Mucosa of gallbladder (tissue), 1 donor: Measurements from ENCODE around the gene PHLDA3. TPM values are rescaled to one million over a fixed set of nuclear protein-coding genes. Genes with fewer than 3 reads are reported as not detected.

Source experiments
- DNase-seq: peaks from one replicate; pipeline ENCODE4 v3.0.0-alpha.2; 2020; ENCODE audit warnings: low spot score
- total RNA-seq: library from RNA; stranded (reverse); gene quantifications from one replicate; pipeline ENCODE4 v1.2.1, GENCODE V29; 2021
- donor health status: DM: no; HTN: no; CAD: no.

Gene PHLDA3
- 39.4 TPM for total RNA-seq

DNA sequence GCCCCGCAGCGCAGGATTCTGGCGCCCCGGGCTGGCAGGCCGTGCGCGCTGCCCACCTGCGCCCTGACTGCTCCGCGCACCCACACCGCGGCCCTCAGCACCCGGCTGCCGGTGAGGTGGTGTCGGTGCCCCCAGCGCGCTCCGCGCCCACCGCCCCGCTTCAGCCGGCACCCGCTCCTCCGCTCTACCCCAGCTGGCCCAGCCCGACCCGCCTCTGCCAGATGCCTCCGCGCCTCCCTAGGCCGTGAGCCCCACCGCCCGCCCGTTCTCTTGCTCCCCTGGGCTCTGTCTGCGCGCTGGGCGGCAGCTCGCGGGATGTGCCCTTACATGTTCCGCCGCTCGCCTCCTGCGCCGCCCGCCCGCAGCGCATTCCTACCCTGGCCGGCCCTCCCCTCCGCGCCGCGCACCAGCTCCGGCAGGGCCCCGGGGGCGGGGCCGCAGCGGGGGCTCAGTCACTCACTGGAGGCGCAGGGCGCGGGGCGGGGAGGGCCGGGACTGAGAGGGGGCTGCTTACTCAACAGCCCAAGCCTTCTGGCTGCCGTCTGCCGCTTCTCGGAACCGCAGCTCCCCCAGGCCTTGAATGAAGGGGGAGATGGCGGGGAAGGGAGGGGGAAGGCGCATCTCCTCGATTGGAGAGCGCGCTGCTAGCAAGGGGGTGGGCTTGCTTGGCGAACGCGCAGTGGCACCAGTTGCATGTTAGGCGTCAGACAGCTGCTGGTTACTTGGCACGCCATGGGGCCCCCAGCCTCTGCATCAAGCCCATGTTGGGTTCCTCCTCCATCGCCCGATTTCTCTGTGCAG is at the start of gene PHLDA3:
Gene PHLDA3 (minus strand): TSS at position 345 of the 801 bp plus-strand sequence. CDS start 402 bp downstream, outside the sequence.
- peak; percentile 76 for DNase-seq

DNA sequence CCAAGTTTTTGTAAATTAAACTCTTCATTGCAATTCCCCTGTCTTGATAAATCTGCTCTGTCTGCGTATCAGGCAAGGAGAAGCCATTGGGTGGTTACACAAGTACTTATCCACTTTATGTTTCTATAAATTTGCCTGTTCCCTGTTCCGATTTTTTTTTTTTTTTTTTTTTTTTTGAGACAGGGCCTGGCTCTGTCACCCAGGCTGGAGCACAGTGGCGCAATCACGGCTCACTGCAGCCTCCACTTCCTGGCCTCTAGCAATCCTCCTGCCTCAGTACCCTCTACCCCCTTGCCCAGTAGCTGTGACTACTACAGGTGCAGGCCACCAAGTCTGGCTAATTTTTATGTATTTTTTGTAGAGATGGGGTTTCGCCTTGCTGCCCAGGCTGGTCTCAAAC is 49.1 kb upstream of the PHLDA3 start:
- no peak for DNase-seq

DNA sequence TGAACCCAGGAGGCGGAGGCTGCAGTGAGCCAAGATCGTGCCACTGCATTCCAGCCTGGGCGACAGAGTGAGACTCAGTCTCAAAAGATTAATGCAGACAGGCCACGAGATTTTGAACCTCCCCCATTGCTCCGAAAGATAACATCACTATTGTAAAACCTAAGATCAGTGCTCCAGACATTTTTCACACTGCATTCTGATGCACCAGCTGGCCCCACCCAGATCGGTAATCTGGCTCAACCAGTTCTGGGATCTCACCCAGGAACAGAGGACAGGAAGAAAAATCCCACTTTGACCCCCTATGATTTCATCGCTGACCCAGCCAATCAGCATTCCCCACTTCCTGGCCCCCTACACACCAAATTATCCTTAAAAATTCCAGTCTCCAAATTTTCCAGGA is 48.6 kb upstream of the PHLDA3 start:
- peak; percentile 65 for DNase-seq

DNA sequence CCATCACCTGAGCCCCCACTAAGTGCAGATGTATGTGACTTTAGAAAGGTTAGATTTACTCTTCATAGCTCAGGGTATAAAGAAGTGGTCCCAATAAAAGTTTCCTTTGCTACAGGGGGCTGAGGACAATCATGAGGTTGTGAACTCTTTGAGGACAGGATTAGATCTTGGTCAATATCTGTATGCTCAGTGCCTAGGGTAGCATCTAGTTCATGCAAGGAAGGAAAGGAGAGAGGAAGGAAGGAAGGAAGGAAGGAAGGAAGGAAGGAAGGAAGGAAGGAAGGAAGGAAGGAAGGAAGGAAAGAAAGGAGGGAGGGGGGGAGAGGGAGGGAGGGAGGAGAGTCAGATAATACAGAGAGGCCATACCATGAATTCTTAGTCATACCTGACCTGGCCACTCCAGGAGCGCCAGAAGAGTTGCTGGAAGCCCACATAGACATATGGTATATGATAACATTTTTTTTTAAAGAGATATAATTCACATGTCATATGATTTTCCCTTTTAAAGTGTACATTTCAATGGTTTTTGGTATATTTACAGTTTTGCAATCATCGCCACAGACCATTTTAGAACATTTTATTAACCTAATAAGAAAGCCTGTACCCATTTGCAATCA is 47.6 kb upstream of the PHLDA3 start:
- DNase-seq, result no peak

DNA sequence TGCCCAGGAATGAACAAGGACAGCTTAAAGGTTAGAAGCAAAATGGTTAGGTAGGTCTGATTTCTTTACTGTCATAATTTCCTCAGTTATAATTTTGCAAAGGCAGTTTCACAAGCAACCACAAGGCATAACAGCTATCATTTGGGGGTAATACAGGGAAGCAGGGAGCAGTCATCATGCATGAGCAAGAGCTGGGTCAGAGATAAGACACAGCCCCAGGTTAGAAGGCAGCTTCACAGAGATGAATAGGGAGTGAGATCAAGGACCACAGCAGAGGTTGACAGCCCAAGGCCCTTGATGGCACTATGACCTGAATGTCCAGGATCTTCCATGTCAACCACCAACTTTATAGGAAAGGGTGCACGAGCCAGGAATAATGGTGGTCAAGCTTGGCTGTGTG is 46.9 kb upstream of the PHLDA3 start:
- no peak for DNase-seq

DNA sequence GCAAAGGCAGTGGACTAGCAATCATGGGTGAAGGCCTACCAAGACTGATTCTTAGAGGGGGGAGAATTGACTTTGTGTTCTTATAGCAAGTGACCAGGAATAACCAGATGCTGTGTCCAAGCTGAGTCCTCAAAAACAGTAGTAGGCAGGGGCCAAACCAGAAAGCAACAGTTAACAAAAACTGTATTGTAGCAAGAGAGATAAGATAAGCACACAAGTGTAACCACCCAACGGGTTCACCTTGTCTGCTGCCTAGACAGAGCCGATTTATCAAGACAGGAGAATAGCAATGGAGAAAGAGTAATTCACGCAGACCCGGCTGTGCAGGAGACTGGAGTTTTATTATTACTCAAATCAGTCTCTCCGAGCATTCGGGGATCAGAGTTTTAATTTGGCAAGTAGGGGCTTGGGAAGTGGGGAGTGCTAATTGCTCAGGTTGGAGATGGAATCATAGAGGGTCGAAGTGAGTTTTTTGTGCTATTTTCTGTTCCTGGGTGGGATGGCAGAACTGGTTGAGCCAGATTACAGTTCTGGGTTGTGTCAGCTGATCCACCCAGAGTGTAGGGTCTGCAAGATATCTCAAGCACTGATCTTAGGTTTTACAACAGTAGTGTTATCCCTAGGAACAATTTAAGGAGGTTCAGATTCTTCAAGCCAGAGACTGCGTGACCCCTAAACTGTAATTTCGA is 46.2 kb upstream of the PHLDA3 start:
- no peak for DNase-seq

DNA sequence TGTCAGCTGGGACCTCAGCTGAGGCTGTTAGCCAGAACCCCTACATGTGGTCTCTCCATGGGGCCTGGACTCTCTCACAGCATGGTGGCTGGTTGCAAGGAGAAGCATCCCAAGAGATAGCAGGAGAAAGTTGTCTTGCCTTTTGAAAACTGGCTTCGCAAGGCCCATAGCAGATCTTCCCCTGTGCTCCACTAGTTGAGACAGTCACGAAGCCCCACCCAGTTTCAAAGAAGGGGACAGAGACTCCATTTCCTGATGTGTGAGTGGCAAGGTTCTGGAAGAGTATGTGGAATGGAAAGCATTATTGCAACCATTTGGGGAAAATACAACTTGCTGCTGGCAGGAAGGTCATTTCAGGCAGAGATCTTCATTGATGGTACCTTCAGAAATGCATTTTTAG is 45.5 kb upstream of the PHLDA3 start:
- no peak for DNase-seq

DNA sequence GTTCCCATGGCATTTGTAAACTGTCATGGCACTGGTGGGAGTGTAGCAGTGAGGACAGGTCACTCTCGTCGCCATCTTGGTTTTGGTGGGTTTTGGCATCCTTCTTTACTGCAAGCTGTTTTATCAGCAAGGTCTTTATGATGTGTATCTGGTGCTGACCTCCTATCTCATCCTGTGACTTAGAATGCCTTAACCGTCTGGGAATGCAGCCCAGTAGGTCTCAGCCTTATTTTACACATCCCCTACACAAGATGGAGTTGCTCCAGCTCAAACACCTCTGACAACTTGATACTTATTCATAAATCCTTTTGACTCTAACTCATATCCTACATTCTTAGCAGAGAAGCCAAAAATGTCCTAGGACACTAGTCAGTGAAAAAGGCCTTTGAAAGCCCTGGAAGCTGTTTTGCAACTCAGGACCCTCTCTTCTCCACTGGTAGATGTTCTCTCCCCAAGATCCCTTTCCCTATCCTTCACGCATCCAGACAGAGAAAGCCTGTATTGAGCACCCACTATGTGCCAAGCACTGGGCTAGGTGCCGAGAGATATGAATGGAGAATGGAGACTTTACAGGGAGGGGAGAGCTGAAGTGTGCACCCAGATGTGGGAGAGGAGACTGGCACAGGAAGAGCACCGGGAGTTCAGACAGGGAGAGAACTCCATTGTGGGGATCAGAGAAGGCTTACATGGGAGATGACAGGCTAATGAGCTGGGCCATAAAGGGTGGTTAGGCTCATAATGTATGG is 44.7 kb upstream of the PHLDA3 start:
- DNase-seq, result no peak

DNA sequence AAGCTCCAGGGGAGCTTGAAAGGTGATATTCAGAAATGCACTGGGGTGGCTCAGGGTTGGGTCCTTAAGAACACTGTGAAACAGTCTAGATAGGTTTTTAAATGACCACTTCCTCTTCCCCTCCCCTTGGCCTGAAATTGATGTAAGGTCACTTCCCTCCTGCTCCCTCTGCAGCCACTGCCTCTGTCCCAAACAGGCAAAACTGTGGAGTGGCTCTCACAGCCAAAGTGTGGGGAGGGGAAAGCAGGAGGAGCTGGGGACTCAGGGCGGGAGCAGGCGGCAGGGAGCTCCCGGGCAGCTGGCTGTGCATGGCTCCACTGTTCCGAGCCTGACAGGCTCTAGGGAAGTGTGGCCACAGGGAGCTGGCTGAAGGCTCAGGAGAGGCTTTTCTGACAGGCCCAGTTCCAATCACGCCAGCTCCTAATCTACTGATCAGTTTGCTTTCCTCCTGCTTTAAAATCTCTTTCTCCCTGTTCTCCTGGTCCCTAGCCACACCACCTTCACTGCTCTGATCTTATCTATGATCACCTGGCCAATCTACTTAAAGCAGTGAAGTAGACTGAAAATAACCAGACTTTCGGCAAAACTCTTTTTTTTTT is 43.1 kb upstream of the PHLDA3 start:
- DNase-seq, result no peak

DNA sequence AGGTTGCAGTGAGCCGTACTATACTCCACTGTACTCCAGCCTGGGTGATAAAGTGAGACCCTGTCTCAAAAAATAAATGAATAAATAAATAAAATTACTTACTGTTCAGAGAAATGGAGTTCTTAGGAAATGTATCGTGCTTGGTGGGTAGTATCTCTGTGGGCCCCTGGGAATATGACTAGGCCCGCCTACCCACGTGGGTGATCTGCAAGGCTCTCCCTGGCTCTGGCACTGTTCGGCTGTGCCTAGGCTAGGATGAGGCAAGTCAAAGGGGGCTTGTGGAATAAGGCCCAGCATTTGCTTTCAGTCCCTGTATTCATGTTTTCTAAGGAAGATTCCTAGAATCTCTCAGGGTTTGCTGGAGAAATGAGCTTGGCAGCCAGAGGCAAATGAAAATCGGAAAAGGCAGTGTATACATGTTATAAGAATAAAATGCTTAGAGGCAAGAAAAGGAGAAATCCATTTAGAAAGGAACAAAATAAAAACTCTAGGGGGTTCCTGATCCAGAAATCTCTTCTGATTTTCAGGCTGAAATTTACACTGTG is 42.5 kb upstream of the PHLDA3 start:
- DNase-seq, result no peak

DNA sequence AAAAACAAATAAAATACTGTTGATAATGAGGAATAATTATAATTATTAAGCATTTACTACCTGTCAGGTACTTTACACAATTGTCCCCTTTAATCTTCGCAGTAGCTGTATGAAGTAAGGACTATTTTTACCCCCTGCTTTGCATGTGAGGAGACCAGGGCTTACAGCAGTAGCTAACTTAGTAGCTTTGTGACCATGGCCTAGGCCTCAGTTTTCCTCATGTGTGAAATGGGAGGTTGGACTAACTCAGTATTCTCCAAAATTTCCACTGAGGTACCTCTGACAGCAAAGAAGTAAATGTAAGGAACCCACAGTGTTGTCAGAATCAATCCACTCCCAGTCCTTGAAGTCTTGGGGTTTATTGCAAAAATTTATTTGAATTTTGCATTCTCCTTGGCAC is 41.7 kb upstream of the PHLDA3 start:
- no peak for DNase-seq

DNA sequence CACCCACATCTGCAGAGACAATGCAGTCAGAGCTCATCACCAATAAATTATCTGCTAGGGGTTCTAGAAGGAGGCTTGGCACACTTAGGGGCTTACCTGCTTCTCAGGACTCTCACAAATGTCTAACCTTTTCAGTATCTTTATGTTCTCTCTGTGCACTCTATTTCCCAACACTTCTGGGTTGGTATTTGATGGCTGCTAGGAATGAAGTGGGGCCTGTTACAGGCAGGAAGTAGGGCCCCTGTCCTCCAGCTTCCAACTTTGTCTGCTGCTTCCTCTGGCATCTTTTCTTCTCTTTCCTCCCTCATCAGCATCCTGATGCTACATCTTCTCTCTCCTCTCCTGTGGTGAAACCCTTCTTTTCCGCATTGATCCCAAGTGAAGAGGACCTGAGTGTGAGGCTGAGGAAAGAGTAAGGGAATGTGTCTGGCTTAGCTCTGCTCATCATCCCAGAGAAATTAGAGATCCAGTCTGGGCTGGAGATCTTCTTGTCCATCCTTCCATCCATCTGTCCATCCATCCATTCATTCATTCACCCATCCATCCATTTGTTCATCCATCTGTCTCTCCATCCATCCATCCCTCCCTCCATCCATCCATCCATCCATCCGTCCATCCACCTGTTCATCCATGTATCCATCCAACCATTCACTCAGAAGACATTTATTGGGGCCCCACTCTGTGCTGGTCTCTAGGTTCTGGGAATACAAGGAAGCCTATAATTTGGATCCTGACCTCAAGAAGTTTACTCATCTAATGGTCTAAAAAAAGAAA is 40.8 kb upstream of the PHLDA3 start:
- DNase-seq, result no peak

DNA sequence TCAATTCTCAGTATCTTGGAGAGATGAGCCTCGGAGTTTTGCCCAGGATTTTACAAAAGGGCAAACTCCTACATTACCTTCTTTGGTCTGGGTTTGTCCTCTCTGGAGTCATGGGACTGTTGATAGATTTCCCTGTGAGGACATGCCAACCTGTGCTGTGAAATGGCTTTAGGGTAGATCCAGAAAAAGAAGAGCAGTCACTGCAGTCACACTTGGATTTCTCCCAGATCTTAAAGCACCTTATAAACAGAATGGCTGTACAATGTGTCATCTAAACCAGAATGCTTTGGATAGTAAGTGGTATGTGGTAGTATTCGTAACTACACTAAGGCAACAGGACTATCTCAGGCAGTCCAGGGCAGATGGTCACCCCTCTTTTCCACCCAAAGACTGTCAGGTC is 39.8 kb upstream of the PHLDA3 start:
- DNase-seq, result no peak

DNA sequence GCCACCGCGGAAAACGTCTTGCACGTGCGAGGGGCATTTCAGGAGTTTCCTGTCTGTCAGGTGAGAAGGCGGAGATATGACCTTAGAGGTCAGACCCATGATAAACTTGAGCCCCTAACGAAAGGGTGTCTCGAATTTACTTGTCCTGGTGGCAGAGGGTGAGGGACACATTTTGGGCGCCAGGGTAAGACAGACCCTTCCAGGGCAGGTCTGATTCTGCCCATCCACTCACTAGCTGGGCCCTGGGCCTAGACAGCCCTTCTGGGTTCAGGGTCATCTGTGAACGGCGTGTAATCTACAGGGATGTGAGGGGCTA is 38.3 kb upstream of the PHLDA3 start:
- DNase-seq, result no peak

DNA sequence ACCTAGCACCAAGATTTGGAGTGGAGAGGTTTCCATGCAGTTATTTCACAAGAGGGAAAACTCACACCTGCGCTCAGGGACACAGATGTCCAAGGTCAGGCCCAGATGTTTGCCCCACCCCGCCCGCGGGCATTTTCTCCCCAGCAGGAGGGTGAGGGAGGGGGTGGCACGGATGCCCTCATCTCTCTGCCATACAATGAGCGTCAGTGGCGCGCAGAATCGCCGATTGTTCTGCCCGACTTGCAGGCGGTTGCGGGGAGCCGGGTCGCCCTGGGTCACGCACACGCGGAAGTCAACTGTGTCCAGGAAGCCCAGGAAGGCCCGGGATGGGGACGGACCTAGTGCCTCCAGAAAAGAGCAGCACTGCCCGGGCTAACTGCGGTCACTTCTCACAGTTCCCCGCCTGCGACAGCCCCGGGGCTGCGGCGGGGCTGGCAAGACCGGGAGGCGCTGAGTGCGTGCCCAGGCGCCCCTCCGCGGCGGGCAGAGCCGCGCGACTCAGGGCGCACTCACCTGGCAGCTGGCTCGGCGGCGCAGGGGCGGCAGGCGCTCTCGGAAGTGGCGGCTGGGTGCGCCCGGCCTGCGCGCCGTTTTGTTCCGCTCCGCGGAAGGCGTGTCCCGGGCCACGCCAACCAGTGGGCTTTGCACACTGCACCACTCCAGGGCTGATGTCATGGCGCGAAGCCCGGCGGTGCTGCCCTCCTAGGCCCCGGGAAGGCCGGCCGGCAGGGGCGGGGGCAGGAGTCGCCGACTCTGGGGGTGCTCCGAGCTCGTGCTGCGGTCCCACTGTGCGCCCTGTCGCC is 37.8 kb upstream of the PHLDA3 start, which contains the start of gene CSRP1:
Gene CSRP1 (minus strand): TSS at position 567 of the 803 bp plus-strand sequence. CDS start 10,820 bp downstream, outside the sequence.
- DNase-seq, result peak; percentile 84

DNA sequence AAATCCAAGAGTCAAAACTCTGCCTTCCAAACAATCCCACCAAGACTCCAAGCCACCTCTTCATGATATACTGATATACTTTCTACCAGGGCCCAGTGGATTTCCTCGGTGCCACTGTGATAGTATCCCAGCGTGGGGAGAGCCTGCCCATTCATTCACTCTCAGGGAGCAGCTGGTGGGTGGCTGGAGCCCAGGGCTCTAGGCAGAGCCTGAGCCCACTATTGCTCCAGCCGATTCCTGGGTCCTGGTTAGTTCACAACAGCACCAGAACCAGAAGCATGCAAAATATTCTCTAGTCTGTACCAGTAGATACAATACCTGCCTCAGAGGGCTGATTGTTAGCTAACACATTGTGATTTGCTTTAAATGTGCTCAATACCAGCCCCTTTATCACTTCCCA is 37.1 kb upstream of the PHLDA3 start:
- DNase-seq, result no peak

DNA sequence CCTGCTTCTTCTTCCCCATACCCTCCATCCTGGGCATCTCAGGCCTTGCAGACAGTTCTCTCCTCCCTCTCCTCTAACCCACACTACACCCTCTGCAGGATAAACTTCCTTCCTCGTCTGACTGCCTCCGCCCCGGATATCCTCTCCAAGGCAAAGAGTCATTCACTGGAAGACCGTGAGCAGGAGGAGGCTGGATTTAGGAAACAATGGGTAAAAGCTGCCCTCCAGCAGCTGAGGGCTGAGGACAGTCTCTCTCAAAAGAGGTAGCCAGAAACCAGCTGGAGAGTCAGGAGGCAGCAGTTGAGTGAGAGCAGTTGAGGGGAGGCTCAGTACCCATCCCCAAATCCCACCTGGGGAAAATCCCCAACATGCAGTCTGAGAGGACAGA is 36.5 kb upstream of the PHLDA3 start:
- no peak for DNase-seq

DNA sequence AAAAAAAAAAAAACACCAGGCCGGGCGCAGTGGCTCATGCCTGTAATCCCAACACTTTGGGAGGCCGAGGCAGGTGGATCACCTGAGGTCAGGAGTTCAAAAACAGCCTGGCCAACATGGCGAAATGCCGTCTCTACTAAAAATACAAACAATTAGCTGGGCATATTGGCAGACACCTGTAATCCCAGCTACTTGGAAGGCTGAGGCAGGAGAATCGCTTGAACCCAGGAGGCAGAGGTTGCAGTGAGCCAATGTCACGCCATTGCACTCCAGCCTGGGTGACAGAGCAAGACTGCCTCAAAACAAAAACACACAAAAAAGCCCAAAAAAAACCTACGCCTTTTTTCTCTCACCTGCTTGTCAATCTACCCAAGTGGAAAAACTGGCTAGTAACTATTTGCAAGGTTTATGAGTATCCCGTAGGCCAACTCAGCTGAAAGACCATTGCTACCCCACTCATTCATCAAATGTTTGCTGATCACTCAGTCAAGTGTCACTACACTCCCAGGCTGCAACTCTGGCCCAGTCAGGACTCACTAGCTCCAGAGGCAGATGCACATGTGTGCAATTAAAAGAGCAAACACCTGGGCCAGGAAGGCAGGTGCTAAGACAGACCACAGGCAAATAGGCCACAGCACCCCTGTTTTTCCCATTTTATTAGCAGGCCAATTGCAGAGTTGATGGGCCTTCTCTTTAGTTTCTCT is 36.0 kb upstream of the PHLDA3 start:
- DNase-seq, result no peak

DNA sequence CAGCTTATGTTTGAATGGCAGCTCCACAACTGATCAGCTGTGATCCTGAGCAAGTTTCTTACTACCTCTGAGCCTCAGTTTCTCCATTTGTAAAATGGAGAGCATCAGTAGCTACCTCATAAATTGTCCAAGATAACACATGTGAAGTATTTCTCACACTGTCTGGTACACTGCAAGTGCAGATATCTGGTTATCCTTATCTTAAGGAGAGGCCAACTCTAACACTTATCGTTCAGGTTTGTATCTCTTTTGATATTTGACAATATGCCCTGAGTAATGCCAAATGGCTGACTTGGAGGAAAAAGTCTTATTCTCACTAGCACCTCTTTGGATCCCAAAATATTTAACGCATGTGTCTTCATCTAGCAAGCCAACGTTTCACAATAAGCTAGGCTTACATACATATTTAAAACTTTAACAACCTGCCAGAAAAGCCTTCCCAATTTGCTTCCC is 35.2 kb upstream of the PHLDA3 start:
- DNase-seq, result no peak
